HG03378 (cell line): ENCODE measurements around the gene CASP4.
A peak's percentile ranks its signal among the peaks of the same experiment; 100 is the strongest.
"Not testable (repeated sequence)": the region's sequence is repeated elsewhere in the genome, so short reads cannot be mapped to it uniquely, and the experiment has no call there.

Experiments used
- ATAC-seq: cut with Tn5 transposase; IDR thresholded peaks from one replicate; pipeline ENCODE4 v1.9.1; 2021; ENCODE audit warnings: mild to moderate bottlenecking, moderate library complexity; ENCODE audit not compliant: unreplicated experiment

The CASP4 gene

GRCh38 chr11:104957280-104957679 is 11.1 kb downstream of the CASP4 start:
- no peak for ATAC-seq

DNA sequence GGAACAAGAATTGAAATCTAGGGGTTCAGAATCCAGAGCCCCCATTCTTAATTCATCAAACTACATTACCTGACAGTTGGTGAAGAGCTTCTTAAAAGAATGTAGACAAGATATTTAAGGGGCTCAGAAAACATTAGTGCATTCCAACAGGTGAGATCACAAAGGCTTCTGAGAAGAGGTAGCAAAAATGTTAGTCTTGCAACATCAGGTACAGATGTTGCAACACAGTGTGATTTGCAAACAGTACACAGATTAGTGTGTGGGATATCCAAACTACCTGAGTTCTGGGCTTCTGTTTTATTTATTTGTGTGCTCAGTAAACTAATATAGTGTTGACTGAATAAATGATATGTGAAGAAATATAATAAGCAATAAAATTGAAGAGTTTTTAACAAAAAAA is 11.8 kb downstream of the CASP4 start:
- no peak for ATAC-seq

- peak; percentile 98 for ATAC-seq
Measured at GRCh38 chr11:104946907-104947306, 21.5 kb downstream of the CASP4 start.

- no peak for ATAC-seq
Measured at GRCh38 chr11:104944076-104944475, 24.3 kb downstream of the CASP4 start.

DNA sequence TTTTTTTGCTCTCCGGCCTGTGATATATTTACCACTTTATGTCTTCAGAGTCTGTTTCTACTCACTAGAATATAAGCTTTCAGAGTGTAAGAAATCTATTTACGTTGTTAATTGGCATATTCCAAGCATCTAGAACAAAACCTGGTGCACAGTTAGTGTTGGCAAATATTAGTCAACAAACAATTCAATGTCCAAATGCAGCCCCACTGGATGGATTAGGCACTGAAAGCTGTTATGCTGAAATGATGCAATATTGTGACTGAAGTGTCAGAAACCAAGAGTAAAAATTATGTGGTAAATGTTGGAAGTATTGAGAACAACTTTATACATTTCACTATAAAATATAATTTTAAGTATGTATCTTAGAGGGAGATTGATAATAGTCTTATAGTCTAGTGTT is 24.8 kb downstream of the CASP4 start:
- no peak for ATAC-seq

- peak; percentile 59 for ATAC-seq
Measured at GRCh38 chr11:104934594-104934993, 33.8 kb downstream of the CASP4 start.

DNA sequence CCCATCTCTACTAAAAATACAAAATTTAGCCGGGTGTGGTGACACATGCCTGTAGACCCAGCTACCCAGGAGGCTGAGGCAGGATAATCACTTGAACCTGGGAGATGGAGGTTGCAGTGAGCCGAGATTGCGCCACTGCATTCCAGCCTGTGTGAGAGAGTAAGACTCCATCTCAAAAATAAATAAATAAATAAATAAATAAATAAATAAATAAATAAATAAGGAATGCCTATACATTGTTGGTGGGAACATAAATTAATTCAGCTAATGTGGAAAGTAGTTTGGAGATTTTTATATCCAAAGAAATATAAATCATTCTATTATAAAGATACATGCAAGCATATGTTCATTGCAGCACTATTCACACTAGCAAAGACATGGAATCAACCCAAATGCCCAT is 34.3 kb downstream of the CASP4 start:
- not testable (repeated sequence) for ATAC-seq

DNA sequence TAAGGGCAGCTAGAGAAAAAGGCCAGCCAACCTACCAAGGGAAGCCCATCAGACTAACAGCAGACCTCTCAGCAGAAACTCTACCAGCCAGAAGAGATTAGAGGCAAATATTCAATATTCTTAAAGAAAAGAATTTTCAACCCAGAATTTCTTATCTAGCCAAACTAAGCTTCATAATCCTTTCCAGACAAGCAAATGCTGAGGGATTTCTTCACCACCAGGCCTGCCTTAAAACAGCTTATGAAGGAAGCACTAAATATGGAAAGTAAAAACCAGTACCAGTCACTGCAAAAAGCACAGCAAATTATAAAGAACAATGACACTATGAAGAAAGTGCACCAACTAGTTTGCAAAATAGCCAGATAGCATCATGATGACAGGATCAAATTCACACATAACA is 39.6 kb downstream of the CASP4 start:
- no peak for ATAC-seq

DNA sequence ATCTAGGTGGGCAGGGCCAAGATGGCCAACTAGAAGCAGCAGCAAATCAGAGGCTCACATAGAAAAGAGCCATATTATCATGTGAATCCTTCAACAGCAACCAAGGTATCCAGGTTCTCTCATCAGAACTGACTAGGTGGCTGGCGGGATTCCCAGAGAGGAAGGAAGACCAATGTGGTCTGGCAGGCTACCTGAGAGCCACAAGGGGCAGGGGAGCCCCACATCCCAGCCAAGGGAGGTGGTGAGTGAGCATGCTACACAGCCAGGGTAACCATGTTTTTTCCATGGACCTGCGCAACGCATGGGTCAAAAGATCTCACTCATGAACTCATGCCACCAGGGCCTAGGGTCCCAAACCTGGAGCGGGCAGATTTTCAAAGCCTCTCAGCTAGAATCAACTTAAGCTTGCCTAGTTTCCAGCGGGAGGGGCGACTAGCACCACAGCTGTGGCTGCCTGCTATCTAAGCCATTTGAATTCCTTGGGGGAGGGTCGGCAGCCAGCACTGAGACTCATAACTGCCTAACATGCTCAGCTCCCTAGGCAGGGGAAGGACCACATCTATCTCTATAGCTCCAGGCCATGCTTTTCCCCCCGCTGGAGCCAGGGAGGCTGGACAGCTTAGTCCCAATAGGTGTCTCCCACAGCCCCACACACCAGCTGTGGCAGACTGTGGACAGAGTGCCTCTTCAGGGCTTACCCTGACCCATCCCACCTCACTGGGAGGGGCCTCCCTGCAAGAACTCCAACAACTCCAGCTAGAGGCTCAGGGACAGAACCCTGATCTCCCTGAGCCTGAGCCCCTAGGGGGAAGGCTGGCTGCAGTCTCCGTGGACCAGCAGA is 41.4 kb downstream of the CASP4 start:
- no peak for ATAC-seq

DNA sequence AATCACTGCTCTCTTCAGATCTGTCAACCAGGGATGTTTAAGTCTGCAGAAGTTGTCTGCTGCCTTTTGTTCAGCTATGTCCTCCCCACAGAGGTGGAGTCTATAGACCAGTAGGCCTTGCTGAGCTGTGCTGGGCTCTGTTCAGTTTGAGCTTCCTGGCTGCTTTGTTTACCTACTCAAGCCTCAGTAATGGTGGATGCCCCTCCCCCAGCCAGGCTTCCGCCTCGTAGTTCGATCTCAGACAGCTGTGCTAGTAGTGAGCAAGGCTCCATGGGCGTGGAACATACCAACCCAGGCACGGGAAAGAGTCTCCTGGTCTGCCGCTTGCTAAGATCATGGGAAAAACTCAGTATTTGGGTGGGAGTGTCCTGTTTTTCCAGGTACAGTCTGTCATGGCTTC is 42.5 kb downstream of the CASP4 start:
- no peak for ATAC-seq

DNA sequence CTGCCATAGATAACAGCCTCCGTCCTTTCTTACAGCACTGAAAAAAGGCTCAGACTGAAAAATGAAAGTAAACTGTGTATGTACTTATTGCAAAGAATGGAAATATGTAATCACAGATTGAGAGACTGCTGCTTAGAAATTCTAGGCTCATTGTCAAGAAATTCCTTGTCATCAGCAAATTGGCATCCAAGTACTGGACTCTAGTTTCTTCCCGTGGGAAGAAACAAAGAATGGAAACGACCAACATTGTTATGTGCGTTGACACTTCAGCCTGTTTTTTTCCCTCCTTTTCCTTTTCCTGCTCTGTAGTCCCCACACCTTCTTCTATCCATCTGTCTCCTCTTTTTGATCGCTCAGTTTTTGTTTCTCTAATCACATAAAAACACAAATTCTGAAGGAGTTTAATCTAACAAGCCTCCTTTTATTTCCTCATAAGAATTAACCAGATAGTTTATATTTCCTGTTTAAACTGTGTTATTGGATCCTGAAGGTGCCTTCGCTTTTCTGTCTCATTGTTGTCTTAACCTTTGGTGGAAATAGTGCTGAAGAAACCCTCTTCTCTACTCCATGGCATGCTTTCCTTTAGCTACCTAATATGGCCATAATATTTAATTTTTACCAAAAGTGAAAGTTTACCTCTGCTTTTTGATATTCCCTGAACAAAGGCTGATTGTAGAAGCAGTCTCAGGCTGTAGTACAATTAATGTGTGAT is 50.1 kb downstream of the CASP4 start:
- ATAC-seq = peak; percentile 84

DNA sequence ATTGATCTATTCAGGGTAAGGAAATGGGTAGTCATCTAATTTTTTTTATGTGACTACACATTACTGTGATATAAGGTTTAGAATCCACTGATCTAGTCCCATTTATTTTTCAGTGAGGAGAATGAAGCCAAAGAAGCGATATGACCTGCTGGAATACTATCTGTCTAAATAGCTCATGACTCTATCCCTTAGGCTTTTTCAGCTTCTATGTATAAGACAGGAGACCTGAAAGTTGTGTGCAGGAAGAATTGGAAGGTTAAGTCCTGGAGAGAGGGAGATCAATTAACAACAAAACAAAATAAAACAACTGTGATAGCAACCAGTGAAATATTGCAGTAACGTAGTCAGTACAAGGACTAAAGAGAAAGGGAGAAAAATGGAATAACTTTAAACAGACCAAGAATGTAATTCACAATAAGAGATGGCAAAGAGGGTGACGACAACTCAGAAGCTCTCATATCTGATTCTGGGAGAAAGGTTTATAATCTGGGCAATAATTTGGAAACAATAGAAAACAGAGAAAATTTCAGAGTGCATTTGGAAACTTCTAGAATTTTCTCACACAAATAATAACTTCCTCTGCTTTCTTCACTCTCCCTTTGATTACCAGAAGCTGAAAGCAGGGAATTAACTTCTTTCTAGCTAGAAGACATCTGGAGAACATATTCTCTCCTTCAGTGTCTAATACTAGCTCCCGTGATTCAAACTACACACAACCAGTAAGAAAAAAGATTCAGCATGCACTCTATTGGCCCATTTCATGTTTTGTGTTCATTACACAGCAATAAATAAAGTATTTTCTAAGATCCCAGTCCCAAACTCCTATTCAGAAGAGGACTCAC is 50.9 kb downstream of the CASP4 start:
- ATAC-seq = peak; percentile 51

DNA sequence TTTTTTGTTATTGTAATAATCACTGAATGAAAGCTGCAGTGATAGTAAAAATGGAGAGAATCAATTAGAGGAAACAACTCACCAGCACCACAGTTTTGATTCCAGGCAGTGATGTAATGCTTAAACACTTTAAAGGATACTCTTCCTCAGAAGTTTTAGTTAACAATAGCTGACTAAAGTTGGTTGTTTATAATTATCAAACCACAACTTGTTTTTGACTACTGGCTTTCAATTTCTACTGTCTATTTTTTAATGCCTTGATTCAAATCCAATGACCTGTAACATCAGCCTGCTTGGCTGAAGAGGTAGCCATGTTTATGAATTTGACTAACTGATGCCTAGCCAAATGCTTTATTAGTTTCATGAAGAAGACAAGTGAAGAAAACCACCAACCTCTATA is 51.9 kb downstream of the CASP4 start:
- ATAC-seq = no peak

DNA sequence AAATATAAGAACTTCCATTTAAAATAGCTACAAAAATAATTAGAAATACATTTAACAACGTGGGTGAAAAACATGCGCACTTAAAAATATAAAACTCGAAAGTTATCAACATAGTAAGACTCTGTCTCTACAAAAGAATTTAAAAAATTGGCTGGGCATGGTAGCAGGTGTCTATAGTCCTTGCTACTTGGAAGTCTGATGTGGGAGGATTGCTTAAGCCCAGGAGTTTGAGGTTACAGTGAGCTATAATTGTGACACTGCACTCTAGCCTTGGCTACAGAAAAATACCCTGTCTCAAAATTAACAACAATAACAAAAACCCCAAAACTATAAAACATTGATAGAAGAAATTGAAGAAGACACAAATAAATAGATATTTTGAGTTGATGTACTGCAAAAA is 56.3 kb downstream of the CASP4 start:
- ATAC-seq = no peak

- no peak for ATAC-seq
Measured at GRCh38 chr11:104908186-104908531, 60.2 kb downstream of the CASP4 start.

DNA sequence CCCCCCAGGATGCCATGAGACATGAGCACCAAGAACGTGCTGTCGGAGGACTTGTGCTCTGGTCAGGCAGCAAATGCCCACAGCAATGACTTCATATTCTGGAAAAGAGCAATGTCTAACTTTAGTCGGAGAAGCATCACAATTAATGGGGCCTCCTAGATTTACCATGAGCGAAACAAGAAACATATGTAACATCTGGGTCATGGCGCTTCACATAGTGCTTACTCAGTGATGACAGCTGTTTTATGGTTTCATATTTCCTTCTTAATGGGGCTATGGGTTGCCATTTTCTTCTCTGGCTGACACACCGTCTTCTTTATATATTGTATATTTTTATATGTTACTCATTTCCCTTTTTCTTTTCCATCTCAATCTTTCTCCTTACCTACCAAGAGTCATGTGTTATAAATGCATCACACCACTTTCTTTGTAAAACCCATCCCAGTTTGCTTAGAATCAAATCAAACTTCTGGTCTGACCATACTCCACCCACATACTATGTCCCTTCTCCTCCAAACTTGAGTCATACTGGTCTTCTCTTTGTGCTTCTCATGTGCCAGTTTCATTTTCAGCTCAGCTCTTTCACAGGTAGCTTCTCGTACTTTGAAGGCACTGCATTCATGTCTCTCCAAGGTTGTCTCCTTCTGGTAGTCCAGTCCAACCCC is 60.7 kb downstream of the CASP4 start:
- ATAC-seq = peak; percentile 46

- no peak for ATAC-seq
Measured at GRCh38 chr11:104905271-104905670, 63.1 kb downstream of the CASP4 start.

- no peak for ATAC-seq
Measured at GRCh38 chr11:104899226-104899625, 69.1 kb downstream of the CASP4 start.

- ATAC-seq = no peak
Measured at GRCh38 chr11:104898685-104899013, 69.7 kb downstream of the CASP4 start.

DNA sequence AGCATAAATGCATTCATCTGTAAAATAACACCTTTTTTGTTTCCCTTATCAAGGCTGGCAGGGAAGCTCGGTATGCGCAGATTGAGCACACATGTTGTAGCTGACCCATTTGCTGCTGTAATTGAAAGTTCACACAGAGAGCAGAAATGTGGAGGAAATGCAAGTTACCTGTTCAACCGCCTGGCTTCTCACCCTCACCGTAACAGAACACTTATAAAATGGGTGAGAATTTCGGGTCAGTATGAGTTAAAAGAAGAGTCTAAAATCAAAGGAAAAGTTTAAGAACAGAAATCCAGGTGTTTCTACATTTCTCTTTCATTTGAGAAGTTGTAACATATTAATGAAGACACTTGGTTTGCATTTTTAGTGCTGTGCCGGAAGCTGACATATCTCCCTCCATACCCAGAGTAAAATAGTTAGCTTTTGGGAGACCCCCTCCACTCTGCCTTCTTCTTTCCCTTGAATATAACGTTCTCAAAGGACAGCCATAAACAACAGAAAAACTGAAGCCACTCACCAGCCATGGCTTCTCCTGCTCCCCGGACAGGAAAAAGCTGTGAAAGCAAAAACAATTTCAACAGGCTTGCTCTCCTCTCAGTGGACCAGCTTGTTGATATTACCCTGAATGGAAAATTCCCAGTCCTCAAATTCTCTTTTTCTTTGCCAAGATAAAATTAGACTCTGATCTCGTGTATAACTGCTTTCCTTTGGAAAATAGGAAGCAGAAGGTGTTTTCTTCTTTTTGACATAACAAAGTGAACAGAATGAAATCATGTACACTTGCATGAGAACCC is 70.3 kb downstream of the CASP4 start, which contains the start of gene CASP12:
CASP12 (minus strand) TSS at position 570 of the 794 bp plus-strand sequence.
- ATAC-seq = peak; percentile 50
